RWPE1 (cell line): Measurements from ENCODE around the gene PDZD8.
A peak's percentile ranks its signal among the peaks of the same experiment; 100 is the strongest.

ENCODE experiments used
- CTCF ChIA-PET: fragments of 350-600 bp; sonication (Branson Sonifier 250); formaldehyde crosslinking; extraction: SDS; loops from one replicate; lab custom pipeline; 2021; lab: Yijun Ruan, JAX
- POLR2A ChIA-PET: fragments of 400-600 bp; formaldehyde crosslinking; extraction: SDS; loops from one replicate; lab custom pipeline; 2020; ENCODE audit warnings: antibody characterized with exemption; ENCODE audit not compliant: low non-redundant PET; lab: Yijun Ruan, JAX
- DNase-seq: peaks from one replicate; pipeline ENCODE4 v3.0.0; 2012; ENCODE audit warnings: low spot score
- H3K27ac ChIP-seq: fragments of 450-650 bp; 2 replicates; pipeline ENCODE4 v1.5.1; 2017
- CTCF ChIP-seq: fragments of 450-650 bp; conservative IDR thresholded peaks from 2 replicates; pipeline ENCODE4 v1.5.1; 2017; ENCODE audit warnings: low read depth, mild to moderate bottlenecking

The PDZD8 gene

GRCh38 chr10:117419159-117419558, 43.9 kb upstream of the PDZD8 start:
- POLR2A ChIA-PET, result no interaction called here
- CTCF ChIA-PET, result interaction anchor here (0.6 to 1.5 kb wide), 2 partner anchors 12 to 733 kb away, joined by 3 to 4 read pairs; no protein-coding TSS in a partner anchor

GRCh38 chr10:117418121-117418520, 42.9 kb upstream of the PDZD8 start:
- POLR2A ChIA-PET, result no interaction called here
- DNase-seq, result peak; percentile 40
- no peak for TF ChIP-seq CTCF
- CTCF ChIA-PET, result interaction anchor here (0.6 to 1.5 kb wide), 3 partner anchors 11 to 13 kb away, joined by 3 to 4 read pairs (median 4); no protein-coding TSS in a partner anchor
- no peak overlapping the region for H3K27ac ChIP-seq

More at GRCh38 chr10:117419159-117419558, 43.9 kb upstream of the PDZD8 start:
- DNase-seq, result no peak
- TF ChIP-seq CTCF, result no peak
- no peak overlapping the region for H3K27ac ChIP-seq

- no peak for DNase-seq
- H3K27ac ChIP-seq, result no peak overlapping the region
- no peak for TF ChIP-seq CTCF
- CTCF ChIA-PET, result interaction anchor here (0.6 kb wide), 1 partner anchor 757 kb away, joined by 3 read pairs; no protein-coding TSS in a partner anchor
- POLR2A ChIA-PET, result no interaction called here
Observed at GRCh38 chr10:117417196-117417595, 42.0 kb upstream of the PDZD8 start.

GRCh38 chr10:117413928-117414618, 38.8 kb upstream of the PDZD8 start:
- ChIA-PET POLR2A (no interaction called here), CTCF (interaction anchor here (0.6 kb wide), 2 partner anchors 23 to 677 kb away, joined by 3 to 4 read pairs; no protein-coding TSS in a partner anchor)
- TF ChIP-seq CTCF, result no peak
- peak; percentile 63 for DNase-seq
- no peak overlapping the region for H3K27ac ChIP-seq

- POLR2A ChIA-PET, result no interaction called here
- TF ChIP-seq CTCF, result no peak
- no peak overlapping the region for H3K27ac ChIP-seq
- no peak for DNase-seq
- CTCF ChIA-PET, result interaction anchor here (0.7 to 1.0 kb wide), 3 partner anchors 11 to 94 kb away, joined by 3 read pairs; no protein-coding TSS in a partner anchor
Observed at GRCh38 chr10:117412469-117413010, 37.3 kb upstream of the PDZD8 start.

- no peak for DNase-seq
- no peak overlapping the region for H3K27ac ChIP-seq
- POLR2A ChIA-PET, result no interaction called here
Observed at GRCh38 chr10:117411479-117412399, 36.5 kb upstream of the PDZD8 start.

More at GRCh38 chr10:117411479-117412399, 36.5 kb upstream of the PDZD8 start:
- CTCF ChIA-PET, result interaction anchor here (1.0 kb wide), 1 partner anchor 31 kb away, joined by 3 read pairs; no protein-coding TSS in a partner anchor
- TF ChIP-seq CTCF, result no peak
